Activated naive CD4-positive, alpha-beta T cell treated with Interleukin-2 at 50 U/mL for 16 hours (primary cell): ENCODE results near the gene ARHGEF26.
"Not testable (repeated sequence)": the region's sequence is repeated elsewhere in the genome, so short reads cannot be mapped to it uniquely, and the experiment has no call there.

Source experiments
- DNase-seq: peaks from one replicate; pipeline ENCODE4 v3.0.0-alpha.2; 2020

ARHGEF26 gene, protein sequence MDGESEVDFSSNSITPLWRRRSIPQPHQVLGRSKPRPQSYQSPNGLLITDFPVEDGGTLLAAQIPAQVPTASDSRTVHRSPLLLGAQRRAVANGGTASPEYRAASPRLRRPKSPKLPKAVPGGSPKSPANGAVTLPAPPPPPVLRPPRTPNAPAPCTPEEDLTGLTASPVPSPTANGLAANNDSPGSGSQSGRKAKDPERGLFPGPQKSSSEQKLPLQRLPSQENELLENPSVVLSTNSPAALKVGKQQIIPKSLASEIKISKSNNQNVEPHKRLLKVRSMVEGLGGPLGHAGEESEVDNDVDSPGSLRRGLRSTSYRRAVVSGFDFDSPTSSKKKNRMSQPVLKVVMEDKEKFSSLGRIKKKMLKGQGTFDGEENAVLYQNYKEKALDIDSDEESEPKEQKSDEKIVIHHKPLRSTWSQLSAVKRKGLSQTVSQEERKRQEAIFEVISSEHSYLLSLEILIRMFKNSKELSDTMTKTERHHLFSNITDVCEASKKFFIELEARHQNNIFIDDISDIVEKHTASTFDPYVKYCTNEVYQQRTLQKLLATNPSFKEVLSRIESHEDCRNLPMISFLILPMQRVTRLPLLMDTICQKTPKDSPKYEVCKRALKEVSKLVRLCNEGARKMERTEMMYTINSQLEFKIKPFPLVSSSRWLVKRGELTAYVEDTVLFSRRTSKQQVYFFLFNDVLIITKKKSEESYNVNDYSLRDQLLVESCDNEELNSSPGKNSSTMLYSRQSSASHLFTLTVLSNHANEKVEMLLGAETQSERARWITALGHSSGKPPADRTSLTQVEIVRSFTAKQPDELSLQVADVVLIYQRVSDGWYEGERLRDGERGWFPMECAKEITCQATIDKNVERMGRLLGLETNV

DNA sequence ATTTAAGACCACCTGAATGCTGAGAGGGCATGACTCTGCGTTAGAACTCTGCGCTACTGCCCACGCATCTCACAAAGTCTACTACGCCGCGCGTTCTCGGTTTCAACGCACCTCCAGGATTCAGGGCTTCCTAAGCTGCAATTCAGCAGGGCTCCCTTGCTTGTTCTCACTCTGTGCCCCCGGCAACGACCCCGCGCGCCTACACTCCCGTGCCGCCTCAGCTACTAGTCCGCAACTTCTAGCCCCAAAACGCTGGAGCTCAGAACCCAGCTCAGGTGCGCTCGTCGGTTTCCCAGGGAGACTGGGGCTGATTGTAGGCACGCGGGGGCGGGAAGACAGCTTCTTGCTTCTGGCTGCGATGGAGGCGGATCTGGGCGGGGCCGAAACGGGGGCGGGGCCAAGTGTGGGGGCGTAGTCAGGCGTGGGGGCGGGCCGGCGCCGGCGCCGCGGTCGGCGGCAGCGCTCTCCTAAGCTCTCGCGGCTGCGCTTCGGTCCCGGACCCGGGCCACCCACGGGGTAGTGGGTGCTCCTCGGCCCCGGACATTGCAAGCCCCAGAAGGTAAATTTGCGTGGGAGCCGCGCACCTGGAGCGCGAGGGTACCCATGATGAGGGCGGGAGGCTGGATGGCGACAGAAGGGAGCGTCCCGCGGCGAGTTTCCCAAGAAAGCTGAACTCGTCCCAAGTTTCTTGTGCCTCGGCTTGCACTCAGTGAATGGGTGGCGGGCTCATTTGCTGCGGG, at the start of gene ARHGEF26:
ARHGEF26 (plus strand) TSS at position 430 of the 740 bp plus-strand sequence. CDS start 603 bp downstream, outside the sequence.
- peak; percentile 66 for DNase-seq

DNA sequence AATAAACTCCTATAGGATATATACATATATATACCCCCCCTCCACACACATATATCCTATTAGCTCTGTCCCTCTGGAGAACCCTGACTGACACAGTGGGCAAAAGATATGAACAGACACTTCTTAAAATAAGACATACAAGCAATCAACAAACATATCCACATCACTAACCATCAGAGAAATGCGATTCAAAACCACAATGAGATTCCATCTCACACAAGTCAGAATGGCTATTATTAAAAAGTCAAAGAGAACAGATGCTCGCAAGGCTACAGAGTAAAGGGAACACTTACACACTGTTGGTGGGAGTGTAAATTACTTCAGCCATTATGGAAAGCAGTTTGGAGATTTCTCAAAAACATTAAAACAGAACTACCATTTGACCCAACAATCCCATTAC, 46.2 kb upstream of the ARHGEF26 start:
- no peak for DNase-seq

DNA sequence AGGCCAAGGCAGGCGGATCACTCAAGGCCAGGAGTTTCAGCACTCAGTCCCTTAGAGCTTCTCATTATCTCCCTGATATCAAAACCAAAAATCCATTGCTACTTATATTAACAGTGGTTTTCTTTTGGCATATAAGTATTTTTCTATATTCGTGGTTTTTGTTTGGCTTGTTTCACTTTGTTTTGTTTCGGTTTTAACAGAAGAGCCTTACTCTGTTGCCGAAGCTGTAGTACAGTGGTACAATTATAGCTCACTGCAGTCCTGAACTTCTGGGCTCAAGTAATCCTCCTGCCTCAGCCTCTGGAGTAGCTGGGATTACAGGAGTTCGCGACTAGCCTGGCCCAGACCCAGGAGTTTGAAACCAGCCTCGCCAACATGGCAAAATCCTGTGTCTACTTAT, 42.5 kb upstream of the ARHGEF26 start:
- no peak for DNase-seq

DNA sequence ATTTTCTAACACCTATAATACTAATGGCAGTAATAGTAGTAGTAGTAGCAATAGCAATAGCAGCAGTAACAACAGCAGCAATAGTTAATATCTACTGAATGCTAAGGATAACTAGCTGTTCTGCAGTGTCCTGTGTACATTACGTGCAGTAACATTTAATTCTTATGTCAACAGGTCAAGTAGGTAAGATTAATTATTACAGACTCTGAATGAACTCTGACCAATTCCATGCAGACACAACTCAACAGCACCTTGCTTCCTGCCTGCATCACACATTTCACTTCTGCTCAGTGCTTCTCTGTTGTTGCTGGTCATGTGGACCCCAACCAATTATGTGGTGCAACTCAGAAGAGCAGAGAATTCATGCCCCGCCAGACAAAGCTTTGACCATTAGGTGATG, 39.9 kb upstream of the ARHGEF26 start:
- DNase-seq = no peak

DNA sequence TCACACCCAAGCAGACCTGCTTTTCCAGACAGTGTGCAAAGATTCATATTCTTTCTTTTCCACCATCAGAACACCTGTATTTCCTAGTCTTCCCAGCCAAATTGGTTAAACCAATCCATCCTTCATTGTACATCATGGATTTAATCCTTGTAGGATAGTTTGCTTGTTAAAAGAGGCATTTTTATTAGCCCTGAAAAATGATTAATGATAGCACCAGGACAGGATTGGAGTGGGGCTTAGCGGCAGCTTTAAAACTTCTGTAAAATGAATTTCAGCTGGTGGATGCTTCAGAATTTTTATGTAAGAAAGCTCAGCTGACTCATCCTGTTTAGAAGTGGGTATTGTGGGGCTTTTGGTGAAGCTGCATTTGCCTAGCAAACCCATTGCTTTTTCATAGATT, 36.1 kb upstream of the ARHGEF26 start:
- DNase-seq = no peak

DNA sequence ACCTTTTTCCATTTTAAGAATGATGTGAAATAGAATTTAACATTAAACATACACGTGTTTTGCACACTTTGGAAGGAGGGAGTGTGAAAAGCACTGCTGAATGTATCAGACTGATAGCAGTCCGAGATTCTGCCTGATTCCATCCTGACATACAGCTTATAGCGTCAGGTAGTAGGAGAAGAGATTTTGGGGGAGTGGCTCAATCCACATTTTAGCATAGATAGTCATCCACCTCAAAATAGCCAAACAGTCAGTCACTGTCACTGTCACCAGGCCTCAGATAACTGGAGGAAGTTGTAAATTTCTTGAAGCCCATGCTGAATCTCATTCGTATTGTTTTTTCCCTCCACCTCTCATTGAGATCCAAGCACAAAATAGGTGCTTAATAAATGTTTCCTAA, 35.4 kb upstream of the ARHGEF26 start:
- no peak for DNase-seq

DNA sequence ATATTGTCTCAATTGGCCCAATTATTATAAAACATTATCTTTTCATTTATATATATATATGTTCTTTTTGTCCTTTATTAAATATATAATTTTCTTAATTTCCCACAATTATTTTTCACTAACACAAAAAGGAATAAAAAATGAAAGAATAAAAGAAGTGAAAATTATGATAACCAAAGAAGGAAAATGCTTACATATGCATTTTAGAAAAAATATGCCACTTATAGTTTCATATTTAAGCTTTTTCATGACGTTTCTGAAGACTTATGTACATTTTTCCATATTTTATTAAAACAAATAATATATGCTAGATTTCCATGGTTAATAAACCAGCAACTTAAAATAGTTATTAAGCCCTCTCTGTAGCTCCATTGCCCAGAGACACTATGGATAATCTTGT, 34.9 kb upstream of the ARHGEF26 start:
- no peak for DNase-seq

DNA sequence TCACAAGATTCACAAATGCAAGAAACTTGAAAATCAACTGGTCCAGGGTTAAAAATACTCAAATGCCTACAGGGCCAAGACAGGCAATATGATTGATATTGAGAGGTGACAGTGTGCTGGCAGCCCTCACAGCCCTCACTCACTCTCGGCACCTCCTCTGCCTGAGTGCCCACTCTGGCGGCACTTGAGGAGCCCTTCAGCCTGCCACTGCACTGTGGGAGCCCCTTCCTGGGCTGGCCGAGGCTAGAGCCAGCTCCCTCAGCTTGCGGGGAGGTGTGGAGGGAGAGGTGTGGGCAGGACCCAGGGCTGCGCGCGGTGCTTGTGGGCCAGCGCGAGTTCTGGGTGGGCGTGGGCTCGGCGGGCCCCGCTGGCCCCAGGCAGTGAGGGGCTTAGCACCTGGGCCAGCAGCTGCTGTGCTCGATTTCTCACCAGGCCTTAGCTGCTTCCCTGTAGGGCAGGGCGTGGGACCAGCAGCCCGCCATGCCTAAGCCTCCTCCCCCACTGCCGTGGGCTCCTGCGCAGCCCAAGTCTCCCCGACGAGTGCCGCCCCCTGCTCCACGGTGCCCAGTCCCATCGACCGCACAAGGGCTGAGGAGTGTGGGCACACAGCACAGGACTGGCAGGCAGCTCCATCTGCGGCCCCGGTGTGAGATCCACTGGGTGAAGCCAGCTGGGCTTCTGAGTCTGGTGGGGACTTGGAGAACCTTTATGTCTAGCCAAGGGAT, 33.3 kb upstream of the ARHGEF26 start:
- not testable (repeated sequence) for DNase-seq

DNA sequence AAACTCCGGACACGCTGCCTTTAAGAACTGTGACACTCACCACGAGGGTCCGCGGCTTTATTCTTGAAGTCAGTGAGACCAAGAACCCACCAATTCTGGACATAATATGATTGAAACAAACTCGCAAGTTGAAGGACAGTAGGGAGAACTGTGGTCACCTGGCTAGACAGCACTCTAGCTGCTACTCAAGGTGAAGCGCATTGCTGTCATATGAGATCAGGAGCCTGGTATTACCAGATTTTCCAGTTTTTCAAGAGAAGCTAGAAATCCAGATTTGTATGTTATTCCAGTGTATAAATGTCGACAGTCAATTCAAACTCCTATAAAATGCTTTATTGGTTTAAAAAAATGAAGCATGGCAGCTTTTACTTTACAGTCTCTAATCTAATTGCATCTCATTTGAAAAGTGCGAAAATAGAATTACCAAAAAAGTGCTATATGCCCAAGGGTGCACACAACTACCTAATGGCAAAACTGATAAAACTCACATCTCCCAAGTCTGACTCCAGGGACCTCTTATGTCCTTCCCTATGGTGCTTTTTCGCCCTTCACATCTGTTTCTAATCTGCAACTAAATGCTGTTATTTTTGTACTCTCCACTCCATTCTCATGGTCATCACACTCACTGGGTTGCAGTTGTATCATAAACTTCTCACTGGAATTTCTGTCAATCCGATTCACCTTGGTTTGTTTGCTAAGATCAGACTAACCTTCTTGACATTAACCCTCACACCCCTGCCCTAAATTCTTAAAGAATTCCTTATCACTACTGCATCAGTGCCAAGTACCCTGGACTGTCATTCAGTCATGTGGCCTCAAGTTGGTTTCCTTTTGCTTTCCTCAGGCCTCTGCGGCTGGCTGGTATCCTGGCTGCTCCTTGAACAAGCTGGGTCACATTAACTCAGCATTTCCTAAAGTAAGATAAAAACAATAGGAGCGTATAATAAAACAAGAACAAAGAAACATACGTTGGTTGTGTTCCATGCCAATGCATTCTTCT, 31.5 kb upstream of the ARHGEF26 start:
- DNase-seq = no peak

DNA sequence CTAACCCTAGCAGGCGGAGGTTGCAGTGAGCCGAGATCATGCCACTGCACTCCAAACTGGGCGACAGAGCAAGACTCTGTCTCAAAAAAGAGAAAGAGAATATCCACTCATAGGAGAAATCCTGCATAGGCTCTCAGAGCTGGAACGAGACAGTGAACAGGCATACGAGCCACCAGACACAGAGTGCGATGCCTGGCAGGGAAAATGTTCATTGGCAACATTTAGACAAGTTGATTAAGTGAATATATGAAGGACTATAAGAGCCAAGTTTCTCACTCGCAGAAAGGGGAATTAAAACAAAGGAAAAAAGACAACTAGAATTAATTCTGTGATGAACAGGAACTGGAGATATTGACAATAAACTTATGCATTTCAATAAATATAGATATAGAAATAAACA, 27.1 kb upstream of the ARHGEF26 start:
- no peak for DNase-seq

DNA sequence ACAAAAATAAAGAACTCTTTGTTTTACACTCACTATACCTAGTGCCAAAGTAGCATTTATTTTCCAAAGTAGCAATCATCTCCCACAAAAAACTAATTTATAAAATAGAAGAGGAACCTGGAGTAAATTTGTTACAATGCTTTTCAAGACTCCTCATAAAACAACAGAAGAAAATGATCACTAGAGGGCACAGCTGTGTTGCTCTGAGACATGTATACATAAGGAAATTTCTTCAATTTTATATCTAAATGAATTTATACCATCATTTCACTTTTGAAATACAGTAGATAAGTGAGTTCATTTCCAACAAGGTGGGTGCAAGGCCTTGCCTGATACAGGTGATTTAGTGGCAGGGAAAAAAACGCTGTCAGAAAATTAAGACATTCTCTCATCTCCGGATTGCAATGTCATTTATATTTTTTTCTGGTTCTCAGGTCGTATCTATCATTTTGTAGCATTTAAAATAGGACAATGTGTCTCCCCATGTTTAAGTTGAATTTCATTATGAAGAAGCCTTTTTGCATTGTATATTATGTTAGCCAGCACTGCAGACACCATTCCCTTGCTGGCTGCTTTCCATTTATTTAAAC, 25.3 kb upstream of the ARHGEF26 start:
- no peak for DNase-seq

DNA sequence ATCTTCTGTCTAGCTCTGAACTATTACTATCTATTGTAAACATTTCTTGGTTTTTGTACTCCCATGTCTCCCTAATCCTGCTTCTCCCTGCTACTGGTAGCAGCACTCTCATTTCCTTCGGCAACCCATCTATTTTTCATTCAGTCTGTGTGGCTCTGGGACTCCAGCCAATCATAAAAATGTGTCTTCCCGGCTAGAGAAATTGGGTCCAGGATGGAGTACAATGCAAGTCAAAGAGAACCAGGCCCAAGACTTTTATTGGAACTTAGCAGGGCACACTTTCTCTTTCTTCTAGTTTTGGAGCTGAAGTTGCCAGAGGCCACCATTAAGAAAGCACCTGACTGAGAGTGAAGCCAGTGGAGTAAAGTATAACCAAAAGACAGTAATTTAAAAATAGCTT, 22.8 kb upstream of the ARHGEF26 start:
- DNase-seq = no peak

DNA sequence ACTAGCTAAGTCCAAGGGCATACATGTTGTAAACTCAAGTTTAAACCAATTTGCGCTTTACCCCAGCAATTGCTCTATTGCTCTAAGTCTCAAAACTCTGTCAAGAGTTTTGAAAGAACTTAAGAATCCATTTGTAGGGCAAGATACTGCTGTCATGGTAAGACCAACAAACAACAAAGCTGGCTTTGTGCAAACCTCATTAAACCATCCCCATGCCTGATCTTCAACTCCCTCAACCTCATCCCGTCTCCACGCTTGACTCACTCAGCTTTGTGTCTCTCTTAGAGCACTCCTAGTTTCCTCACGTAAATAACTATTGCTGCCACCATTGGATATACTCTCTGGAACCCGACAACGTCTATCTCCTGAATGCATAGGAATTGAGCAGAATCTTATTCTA, 20.6 kb upstream of the ARHGEF26 start:
- no peak for DNase-seq

DNA sequence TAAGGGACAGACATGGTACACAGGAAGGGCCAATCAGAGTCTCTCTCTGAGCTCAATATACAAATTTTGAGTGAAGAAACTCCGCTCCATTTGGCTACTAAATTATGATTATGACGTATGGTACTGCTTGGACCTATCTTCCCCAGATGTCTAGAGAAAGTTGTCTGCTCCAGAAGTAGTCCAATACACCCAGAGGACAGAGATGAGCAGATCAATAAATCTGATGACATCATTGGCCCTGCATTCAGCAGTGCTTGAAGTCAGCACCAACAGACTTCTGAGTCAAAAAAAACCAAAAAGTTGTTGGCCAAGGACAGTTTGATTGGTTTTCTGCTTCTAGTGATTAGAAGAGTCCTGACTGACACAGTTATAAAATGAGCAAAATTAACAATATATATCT, 19.9 kb upstream of the ARHGEF26 start:
- no peak for DNase-seq

DNA sequence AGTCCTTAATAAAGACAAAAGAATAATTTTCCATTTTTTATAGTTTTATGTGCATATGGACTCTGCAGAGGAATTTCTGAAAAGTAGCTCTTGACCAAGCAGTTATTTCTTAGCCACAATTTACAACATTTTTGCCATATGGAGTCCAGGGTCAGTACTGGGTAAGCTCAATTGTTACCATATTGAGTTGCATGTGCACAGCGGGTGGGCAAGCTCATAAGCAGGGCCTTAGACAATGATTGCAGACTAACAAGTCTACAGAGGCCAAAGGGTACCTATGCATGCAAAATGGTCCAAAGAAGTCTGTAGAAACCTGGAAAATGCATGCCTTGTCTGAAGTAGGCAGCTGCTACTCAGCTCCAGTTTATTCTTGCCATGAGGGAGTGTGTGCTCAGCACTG, 19.0 kb upstream of the ARHGEF26 start:
- no peak for DNase-seq

DNA sequence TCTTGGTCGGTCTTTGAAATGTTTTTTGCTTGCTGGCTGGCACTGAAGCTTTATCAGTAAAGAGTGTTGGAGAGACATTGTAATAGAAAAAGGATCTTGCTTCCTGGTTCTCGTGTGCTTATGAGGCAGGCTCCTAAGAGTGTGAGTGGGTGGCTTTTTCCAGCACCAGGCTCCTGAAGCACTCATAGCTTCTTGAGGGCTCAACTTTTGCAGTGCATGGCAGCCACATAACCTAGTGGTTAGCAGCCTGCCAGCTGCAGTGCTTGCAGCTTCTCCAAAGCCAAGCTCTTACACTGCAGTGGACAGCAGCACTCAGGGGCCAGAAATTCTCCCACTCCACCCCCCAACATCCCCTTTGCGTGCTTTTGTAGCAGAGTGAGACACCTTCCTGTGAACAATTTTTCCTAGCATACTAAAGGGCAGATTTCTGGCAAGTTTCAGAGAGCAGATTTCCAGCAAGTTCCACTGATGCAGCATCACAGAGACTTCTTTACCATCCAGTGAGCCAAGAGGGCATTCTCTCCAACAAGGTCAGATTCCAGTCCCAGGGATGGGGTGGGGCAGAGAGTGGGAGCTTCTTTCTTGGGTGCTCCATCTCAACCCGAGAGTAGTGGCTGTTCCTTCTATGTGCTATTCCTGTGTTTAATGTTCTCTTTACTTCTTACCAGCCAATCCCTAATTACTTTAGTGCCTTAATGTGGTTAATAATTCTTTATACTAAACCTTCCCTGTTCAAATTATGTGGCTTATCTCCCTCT, 15.8 kb upstream of the ARHGEF26 start:
- DNase-seq = no peak

DNA sequence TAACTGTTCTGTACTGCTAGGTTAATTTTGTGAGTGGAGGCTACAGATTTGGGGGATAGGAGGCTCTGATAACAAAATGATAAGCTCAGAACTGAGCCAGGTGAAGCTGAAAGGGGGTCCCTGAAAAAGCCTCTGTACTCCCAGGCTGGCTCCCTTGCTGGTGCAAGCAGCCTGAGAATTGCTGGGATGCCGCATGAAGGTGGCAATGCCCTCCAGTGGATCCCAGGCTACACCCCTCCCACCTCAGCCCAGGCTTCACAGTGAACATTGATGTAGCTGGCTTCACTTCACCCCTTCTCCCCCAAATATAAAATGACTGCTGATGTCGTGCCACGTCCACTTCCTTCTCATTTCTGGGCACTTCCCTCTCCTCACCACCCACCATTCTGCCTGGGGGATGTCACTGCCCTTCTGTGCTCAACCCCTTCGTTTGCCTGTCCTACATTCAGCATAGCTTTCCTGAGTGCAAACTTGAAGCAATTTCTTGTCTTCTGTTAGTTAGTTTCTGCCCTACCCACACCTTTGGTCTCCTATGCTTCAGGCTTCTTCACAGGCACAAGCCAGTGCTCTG, 9.7 kb upstream of the ARHGEF26 start:
- no peak for DNase-seq

DNA sequence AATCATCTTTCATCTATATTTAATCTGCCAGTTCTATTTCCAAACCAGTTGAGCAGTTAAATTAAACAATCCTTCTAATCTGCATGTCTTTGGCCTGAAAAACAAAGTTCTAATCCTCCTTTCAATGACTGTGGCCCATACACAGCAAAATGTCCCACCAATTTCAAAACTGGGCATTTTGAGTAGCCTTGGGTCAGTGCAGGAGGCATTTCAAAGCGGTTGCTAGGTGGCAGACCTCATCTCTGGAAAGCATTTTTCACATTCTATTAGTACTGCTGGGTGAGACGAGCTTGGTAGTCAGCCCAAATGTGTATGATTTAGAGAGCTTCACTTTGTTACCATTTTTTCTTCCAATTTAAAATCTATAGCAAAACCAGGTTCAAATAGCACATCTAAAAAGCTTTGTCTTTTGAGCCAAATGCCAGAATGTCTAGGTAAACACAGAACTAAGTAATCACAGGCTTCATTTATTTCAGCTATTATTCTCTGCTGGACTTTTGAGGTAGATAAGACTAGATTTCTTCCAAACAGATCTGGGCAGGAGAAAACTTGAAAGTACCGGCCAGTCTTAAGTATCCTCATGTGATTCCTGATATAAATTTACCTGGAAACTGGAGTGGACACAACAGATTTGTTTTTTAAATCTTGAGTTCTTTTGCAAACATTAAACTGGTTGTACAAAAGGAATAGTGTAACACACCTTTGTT, 8.9 kb upstream of the ARHGEF26 start:
- DNase-seq = no peak

DNA sequence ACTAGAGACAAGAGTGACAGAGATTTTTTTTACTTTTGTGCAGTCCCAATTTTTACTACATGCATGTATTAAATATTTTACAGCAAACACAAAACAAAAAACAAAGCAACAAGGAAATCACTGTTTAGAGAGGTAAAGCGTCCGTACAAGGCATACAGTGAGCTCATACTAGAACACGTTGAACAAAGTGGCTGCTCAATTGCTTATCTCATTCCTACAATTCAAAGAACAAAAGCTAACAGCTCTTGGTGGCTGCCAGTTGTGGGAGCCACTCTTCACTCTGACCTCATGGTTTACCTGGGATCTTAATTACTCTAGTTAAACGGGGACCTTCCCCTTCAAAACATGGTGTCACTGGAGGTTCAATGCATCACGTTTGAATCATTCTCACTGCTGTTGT, 7.6 kb upstream of the ARHGEF26 start:
- DNase-seq = no peak
